Caki2 (cell line): ENCODE results near the gene ZNF574. TPM values are rescaled to one million over a fixed set of nuclear protein-coding genes. Genes with fewer than 3 reads are reported as not detected.
A peak's percentile ranks its signal among the peaks of the same experiment; 100 is the strongest.
"Not testable (repeated sequence)": the region's sequence is repeated elsewhere in the genome, so short reads cannot be mapped to it uniquely, and the experiment has no call there.

Experiments
- DNase-seq: peaks from one replicate; pipeline ENCODE4 v3.0.0-alpha.2; 2015; ENCODE audit warnings: low read depth
- in situ Hi-C: cut with HindIII; loops from 2 replicates; pipeline ENCODE4 v1.10.0; 2016; ENCODE audit warnings: low sequenced_read_pairs, low pct_unique_long_range_greater_than_20kb, mixed read lengths
- total RNA-seq: library from RNA; depleted of rRNA; stranded (reverse); fragments of >200 nt; shearing (Covaris generic); gene quantifications from 2 replicates; pipeline ENCODE4 v1.2.3, GENCODE V29; 2014; ENCODE audit warnings: low replicate concordance; rRNA removed

Gene ZNF574
- total RNA-seq: 18.2 and 24.6 TPM in 2 replicates

- in situ Hi-C loops: no loop called here
- peak; percentile 100 for DNase-seq
These were observed at the start of gene ZNF574 for GRCh38 chr19:42075616-42076379. TSS of gene ZNF574 (plus strand) at chr19:42076166. CDS start at chr19:42078607, 2,441 bp downstream.

- in situ Hi-C loops: no loop called here
- DNase-seq: no peak
These were observed 47.4 kb upstream of the ZNF574 start for GRCh38 chr19:42028304-42029216.

GRCh38 chr19:42030645-42031440 is 45.1 kb upstream of the ZNF574 start:
- in situ Hi-C loops: no loop called here
- no peak for DNase-seq

- in situ Hi-C loops: no loop called here
- DNase-seq: peak; percentile 97
These were observed 43.5 kb upstream of the ZNF574 start for GRCh38 chr19:42032431-42032830.

- no peak for DNase-seq
- in situ Hi-C loops: no loop called here
These were observed 42.6 kb upstream of the ZNF574 start for GRCh38 chr19:42033413-42033812.

GRCh38 chr19:42034640-42035391 is 41.1 kb upstream of the ZNF574 start:
- DNase-seq: peak; percentile 91
- in situ Hi-C loops: not testable (repeated sequence)

- in situ Hi-C loops: no loop called here
- no peak for DNase-seq
These were observed 38.3 kb upstream of the ZNF574 start for GRCh38 chr19:42037649-42038048.

- in situ Hi-C loops: no loop called here
These were observed 37.3 kb upstream of the ZNF574 start for GRCh38 chr19:42038666-42039065.

GRCh38 chr19:42040031-42040430 is 35.9 kb upstream of the ZNF574 start:
- DNase-seq: no peak
- in situ Hi-C loops: no loop called here

More at GRCh38 chr19:42038666-42039065, 37.3 kb upstream of the ZNF574 start:
- DNase-seq: peak; percentile 76

GRCh38 chr19:42040491-42040890 is 35.5 kb upstream of the ZNF574 start:
- in situ Hi-C loops, DNase-seq: not testable (repeated sequence)

GRCh38 chr19:42042455-42043170 is 33.4 kb upstream of the ZNF574 start:
- in situ Hi-C loops: no loop called here
- no peak for DNase-seq

GRCh38 chr19:42045575-42045974 is 30.4 kb upstream of the ZNF574 start:
- DNase-seq: no peak
- in situ Hi-C loops: no loop called here

- DNase-seq: no peak
These were observed 27.0 kb upstream of the ZNF574 start for GRCh38 chr19:42048992-42049391.

GRCh38 chr19:42051166-42052115 is 24.5 kb upstream of the ZNF574 start:
- in situ Hi-C loops: no loop called here
- peak; percentile 44 for DNase-seq

More at GRCh38 chr19:42048992-42049391, 27.0 kb upstream of the ZNF574 start:
- in situ Hi-C loops: no loop called here

GRCh38 chr19:42052241-42052863 is 23.6 kb upstream of the ZNF574 start:
- no peak for DNase-seq

More at GRCh38 chr19:42052241-42052863, 23.6 kb upstream of the ZNF574 start:
- in situ Hi-C loops: no loop called here
